Sigmoid colon (tissue), 7 donors: ENCODE measurements around the gene MSANTD7. TPM values are rescaled to one million over a fixed set of nuclear protein-coding genes. Genes with fewer than 3 reads are reported as not detected.
"Not testable (repeated sequence)": the region's sequence is repeated elsewhere in the genome, so short reads cannot be mapped to it uniquely, and the experiment has no call there.

Source experiments
- DNase-seq: peaks from one replicate; pipeline ENCODE4 v3.0.0-alpha.2; 2019
- H3K27ac ChIP-seq, 4 donors: fragments of 200-600 bp; sonication (generic); one replicate each; pipeline ENCODE4 v1.5.1; 2016 to 2019; ENCODE audit warnings: mild to moderate bottlenecking in 1 of 4
- H3K27me3 ChIP-seq, 3 donors: fragments of 200-600 bp; sonication (generic); one replicate each; pipeline ENCODE4 v1.5.1; 2019; ENCODE audit warnings: mild to moderate bottlenecking in 1 of 3
- H3K36me3 ChIP-seq, 4 donors: fragments of 200-600 bp; sonication (generic); one replicate each; pipeline ENCODE4 v1.5.1; 2016 to 2019
- H3K4me1 ChIP-seq, 4 donors: fragments of 200-600 bp; sonication (generic); one replicate each; pipeline ENCODE4 v1.5.1; 2017 to 2019
- H3K4me3 ChIP-seq, 4 donors: fragments of 200-600 bp; sonication (generic); one replicate each; pipeline ENCODE4 v1.5.1; 2017 to 2019; ENCODE audit warnings: mild to moderate bottlenecking in 2 of 4, moderate library complexity in 1 of 4
- H3K9me3 ChIP-seq, 4 donors: fragments of 200-600 bp in 3 of 4; sonication (generic) in 3 of 4; one replicate each; pipeline versions ENCODE4 v1.5.1 to v1.6.1; 2013 to 2019
- CTCF ChIP-seq, 4 experiments: fragments of 450-650 bp in 3 of 4; fragments of 200-600 bp in 1 of 4; IDR thresholded peaks; one replicate each; pipeline ENCODE4 v1.5.1; 2016 to 2019; ENCODE audit warnings: antibody characterized with exemption in 4 of 4, mild to moderate bottlenecking in 3 of 4, moderate library complexity in 2 of 4
- EP300 ChIP-seq, 4 donors: sonication (generic); formaldehyde crosslinking; IDR thresholded peaks; one replicate each; pipeline ENCODE4 v1.6.1; 2017; ENCODE audit warnings: antibody characterized with exemption in 4 of 4
- POLR2A ChIP-seq, 2 donors: fragments of 450-650 bp; IDR thresholded peaks; one replicate each; pipeline ENCODE4 v1.6.1; 2016; ENCODE audit warnings: antibody characterized with exemption in 2 of 2, mild to moderate bottlenecking in 2 of 2, moderate library complexity in 2 of 2
- POLR2AphosphoS5 ChIP-seq, 4 donors: sonication (generic); formaldehyde crosslinking; IDR thresholded peaks; one replicate each; pipeline ENCODE4 v1.6.1; 2017; ENCODE audit warnings: antibody characterized with exemption in 4 of 4
- WGBS, 2 donors: extraction: QIAGEN DNeasy Blood & Tissue Kit; methylation state at CpG; one replicate each; pipeline ENCODE4 v1.1.7; 2013; 5-methylcytosine and 5-hydroxymethylcytosine counted together
- intact Hi-C: fragments of 100-400 bp; cut with DNase I; formaldehyde crosslinking; loops from one replicate; pipeline ENCODE4 v1.15.1; 2023
- polyA plus RNA-seq, 3 donors: library from polyadenylated mRNA; stranded (reverse); fragments of 200-250 nt; gene quantifications; one replicate each; pipeline ENCODE4 v1.2.3, GENCODE V29; 2013
- total RNA-seq, 4 donors: library from RNA; depleted of rRNA; stranded (reverse); fragments of >200 nt; gene quantifications; one replicate each; pipeline ENCODE4 v1.1.0, GENCODE V29; 2016
- donor health status: healthy with polysubstance abuse.
- donor health status: Bipolar disorder and iron deficiency.
- donor health status: healthy.

MSANTD7 gene
- total and polyA plus RNA-seq, 7 donors, result 3.2 to 8.1 (median 5.1) TPM

GRCh38 chr10:14815681-14816080 lies 22.4 kb upstream of the MSANTD7 start:
- Histone ChIP-seq H3K4me1 (no peaks in the 10 kb centered on the region), H3K4me3 (no peak overlapping the region), H3K27ac (no peak overlapping the region), H3K36me3 (no peaks in the 10 kb centered on the region), H3K9me3 (no peaks in the 10 kb centered on the region), H3K27me3 (no peaks in the 10 kb centered on the region)
- TF ChIP-seq CTCF (IDR thresholded peaks at IDR 0.05) (no peak), EP300 (IDR thresholded peaks at IDR 0.05) (no peak), POLR2AphosphoS5 (IDR thresholded peaks at IDR 0.05) (no peak), POLR2A (IDR thresholded peaks at IDR 0.05) (no peak)
- no peak for DNase-seq
- intact Hi-C loops, result no loop called here
- 88 to 94% methylated on average over 6 of the region's 6 CpGs for WGBS, 2 donors

- H3K4me3 ChIP-seq, H3K36me3 ChIP-seq, H3K27ac ChIP-seq, DNase-seq, intact Hi-C loops, H3K4me1 ChIP-seq, H3K9me3 ChIP-seq, H3K27me3 ChIP-seq: not testable (repeated sequence)
- WGBS, 2 donors, result 95 to 98% methylated on average over 7 of the region's 7 CpGs
Observed at GRCh38 chr10:14816717-14817116, 21.4 kb upstream of the MSANTD7 start.

GRCh38 chr10:14820010-14820774 lies 17.9 kb upstream of the MSANTD7 start:
- Histone ChIP-seq H3K9me3 (no peaks in the 10 kb centered on the region), H3K27ac (no peak overlapping the region), H3K4me1 (peaks cover 0 to 6% (median 0%) of the 10 kb centered on the region in 4 donors), H3K27me3 (no peaks in the 10 kb centered on the region), H3K36me3 (no peaks in the 10 kb centered on the region), H3K4me3 (no peak overlapping the region)
- 94 to 97% methylated on average over 10 of the region's 10 CpGs for WGBS, 2 donors
- DNase-seq, result no peak
- intact Hi-C loops, result loop anchor here (5.0 kb wide), 2 partner anchors 218 to 283 kb away; no protein-coding TSS in a partner anchor
- no peak for TF ChIP-seq CTCF (IDR thresholded peaks at IDR 0.05)
- no peak for TF ChIP-seq POLR2A (IDR thresholded peaks at IDR 0.05)
- no peak for TF ChIP-seq POLR2AphosphoS5 (IDR thresholded peaks at IDR 0.05)
- TF ChIP-seq EP300 (IDR thresholded peaks at IDR 0.05), result no peak

- Histone ChIP-seq H3K4me1 (peaks cover 0 to 6% (median 0%) of the 10 kb centered on the region in 4 donors), H3K36me3 (no peaks in the 10 kb centered on the region), H3K9me3 (no peaks in the 10 kb centered on the region), H3K4me3 (no peak overlapping the region), H3K27me3 (no peaks in the 10 kb centered on the region), H3K27ac (no peak overlapping the region)
- WGBS, 2 donors, result 86 to 94% methylated on average over 5 of the region's 5 CpGs
- no peak for TF ChIP-seq POLR2AphosphoS5 (IDR thresholded peaks at IDR 0.05)
- TF ChIP-seq EP300 (IDR thresholded peaks at IDR 0.05), result no peak
- no peak for TF ChIP-seq POLR2A (IDR thresholded peaks at IDR 0.05)
- TF ChIP-seq CTCF (IDR thresholded peaks at IDR 0.05), result no peak
- intact Hi-C loops, result loop anchor here (5.0 kb wide), 2 partner anchors 218 to 283 kb away; no protein-coding TSS in a partner anchor
- no peak for DNase-seq
Observed at GRCh38 chr10:14820775-14821154, 17.3 kb upstream of the MSANTD7 start.

- no peaks in the 10 kb centered on the region for H3K36me3 ChIP-seq
- no peak for TF ChIP-seq POLR2AphosphoS5 (IDR thresholded peaks at IDR 0.05)
- TF ChIP-seq EP300 (IDR thresholded peaks at IDR 0.05), result no peak
- TF ChIP-seq POLR2A (IDR thresholded peaks at IDR 0.05), result no peak
- TF ChIP-seq CTCF (IDR thresholded peaks at IDR 0.05), result no peak
- H3K27ac ChIP-seq, result no peak overlapping the region
- intact Hi-C loops, result loop anchor here (2.0 to 5.0 kb wide), 3 partner anchors 220 to 323 kb away; no protein-coding TSS in a partner anchor
- H3K4me1 ChIP-seq, result peaks cover 0 to 6% (median 0%) of the 10 kb centered on the region in 4 donors
- H3K27me3 ChIP-seq, result no peaks in the 10 kb centered on the region
- DNase-seq, result no peak
- H3K4me3 ChIP-seq, result no peak overlapping the region
- WGBS, 2 donors, result 33 to 70% methylated on average over 6 of the region's 6 CpGs
- H3K9me3 ChIP-seq, result no peaks in the 10 kb centered on the region
Observed at GRCh38 chr10:14821635-14822375, 16.3 kb upstream of the MSANTD7 start.
